Stimulated activated CD4-positive, alpha-beta T cell treated with anti-CD3 and anti-CD28 coated beads, Interleukin-15, amount 100 ng/mL, for 48 hours (primary cell): Measurements from ENCODE around the gene SALL1.

Experiments
- DNase-seq, 2 donors: peaks; one replicate each; pipeline ENCODE4 v3.0.0-alpha.2; 2020; ENCODE audit warnings: low read depth in 2 of 2

SALL1 gene

DNA sequence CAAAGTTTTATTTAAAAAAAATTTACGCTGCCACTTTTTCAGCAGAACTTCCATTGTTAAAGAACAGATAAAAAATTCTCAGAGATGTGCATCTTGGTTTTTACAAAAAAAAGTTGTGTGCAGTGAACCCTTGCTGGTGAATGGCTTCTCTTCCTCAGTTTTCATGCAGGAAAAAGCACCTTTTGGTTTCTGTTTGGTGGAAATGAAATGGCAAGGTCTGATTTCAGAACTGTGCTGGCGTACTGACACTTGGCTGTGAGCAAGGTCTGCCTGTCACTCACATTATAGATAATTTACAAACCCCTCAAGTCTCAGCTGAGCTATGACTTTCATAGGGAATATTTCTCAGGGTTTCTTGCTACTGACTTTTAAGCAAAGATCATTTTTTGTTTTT lies 5.7 kb upstream of the SALL1 start:
- no peak for DNase-seq

DNA sequence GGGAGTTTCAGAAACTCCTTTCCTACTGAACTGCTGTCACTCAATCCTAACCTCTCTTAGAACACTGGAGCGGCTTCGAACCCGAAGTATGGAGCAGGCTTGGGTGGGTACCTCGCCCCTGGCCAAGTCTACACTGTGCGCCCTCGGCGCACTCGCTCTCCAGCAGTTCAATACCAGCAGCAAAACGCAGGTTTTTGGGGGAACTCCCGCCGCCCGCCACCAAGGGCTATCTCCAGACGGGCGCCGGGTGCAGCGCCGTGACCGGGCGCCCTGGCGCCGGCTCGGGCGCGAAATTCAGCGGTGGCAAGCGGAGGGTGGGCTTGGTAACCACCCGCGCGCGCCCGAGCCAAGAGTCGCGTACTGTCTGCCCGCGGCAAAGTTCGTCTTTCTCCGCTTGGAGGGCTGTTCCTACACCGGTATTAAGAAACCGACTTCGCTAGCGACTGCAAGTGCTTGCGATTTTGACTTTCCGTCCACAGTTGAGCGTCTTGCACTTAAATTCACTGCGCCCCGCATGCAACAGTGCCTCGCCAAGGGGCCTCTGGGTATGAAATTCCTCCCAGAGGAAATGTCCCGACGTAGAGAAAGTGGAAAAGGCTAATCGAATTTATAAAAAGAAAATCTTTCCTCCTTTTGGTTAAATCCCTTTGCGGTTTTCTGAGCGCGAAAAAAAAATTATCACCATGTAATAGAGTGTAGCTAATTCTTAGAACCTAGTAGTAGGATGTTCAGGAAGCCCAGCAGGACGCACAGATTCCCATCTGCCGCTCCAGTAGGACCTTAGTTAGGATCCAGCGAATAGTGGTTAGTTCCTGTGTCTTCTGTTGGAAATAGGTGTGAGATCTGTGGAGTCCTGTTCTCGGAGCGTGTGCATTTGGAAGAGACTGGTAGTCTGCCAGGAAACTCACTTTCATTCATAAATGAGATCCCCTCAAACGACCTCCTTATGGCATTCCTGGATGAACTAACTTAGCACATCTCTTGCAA lies 5.0 kb upstream of the SALL1 start:
- DNase-seq, result no peak

DNA sequence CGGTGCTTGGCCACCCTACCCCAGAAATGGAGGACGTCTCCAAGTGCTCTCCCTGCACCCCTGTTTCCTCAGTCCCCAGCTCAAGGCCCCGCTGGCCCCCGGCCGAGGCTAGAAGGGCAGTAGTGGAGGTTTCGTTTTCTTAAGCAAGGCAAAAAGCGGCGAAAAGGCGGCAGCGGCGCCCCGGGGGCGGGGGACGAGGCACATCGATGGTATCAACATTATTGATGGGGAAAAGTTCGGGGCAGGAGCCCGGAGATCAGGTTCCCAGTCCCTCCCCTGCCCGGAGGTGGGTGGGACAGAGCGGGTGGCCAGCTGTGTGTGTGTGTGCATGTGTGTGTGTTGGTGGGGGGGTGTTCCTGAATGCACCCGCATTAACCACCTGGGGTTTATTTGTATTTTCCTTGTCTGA lies 4.1 kb upstream of the SALL1 start:
- no peak for DNase-seq

DNA sequence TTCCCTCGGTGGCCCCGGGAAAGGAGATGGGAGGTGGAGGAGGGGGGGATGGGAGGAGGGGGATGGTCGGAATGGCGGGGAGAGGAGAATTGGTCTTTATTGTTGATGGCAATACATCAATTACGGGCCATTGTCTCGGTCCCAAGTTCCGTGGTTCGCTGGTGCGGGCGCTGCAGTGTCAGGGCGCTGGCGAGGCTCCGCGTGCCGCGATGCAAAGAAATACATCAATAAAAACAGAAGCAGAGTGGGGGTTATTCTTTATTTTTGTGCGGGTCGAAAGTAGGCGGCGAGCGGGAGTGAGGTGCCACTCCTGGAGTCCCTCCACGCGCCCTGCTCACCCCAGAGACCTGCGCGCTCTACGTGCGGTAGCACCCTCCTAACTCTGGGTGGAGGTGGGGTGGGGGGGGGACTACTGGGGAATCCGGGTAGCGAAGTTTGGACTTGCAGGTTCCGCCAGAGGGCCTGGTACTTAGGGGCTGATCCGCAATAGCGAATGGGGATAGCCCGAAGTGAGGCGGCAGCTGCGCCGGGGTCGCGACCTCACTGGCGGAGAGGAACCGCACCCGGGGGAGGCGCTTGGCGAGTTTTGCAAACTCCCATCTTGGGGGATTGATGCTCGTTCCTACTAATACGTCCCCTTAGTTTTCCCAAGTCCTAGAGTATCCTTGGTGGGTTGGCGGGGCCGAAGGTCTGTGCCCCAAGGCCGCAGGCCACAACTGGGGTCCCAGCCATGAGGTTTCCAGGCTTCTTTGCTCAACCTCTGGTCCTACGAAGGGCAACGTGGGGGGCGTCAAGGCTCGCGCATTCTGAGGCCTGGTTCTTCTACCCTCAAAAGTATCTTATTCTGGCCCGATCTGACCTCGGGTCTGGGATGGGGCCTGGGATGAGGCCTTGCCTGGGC lies 3.5 kb upstream of the SALL1 start:
- DNase-seq, result no peak

- no peak for DNase-seq
Measured at GRCh38 chr16:51153577-51154031, 2.5 kb upstream of the SALL1 start.

- no peak for DNase-seq
Measured at GRCh38 chr16:51152691-51153576, 1.9 kb upstream of the SALL1 start.

- DNase-seq, result no peak
Measured at GRCh38 chr16:51151961-51152663, 1.0 kb upstream of the SALL1 start.

GRCh38 chr16:51151435-51151960 lies 428 bp upstream of the SALL1 start:
- DNase-seq, result no peak

DNA sequence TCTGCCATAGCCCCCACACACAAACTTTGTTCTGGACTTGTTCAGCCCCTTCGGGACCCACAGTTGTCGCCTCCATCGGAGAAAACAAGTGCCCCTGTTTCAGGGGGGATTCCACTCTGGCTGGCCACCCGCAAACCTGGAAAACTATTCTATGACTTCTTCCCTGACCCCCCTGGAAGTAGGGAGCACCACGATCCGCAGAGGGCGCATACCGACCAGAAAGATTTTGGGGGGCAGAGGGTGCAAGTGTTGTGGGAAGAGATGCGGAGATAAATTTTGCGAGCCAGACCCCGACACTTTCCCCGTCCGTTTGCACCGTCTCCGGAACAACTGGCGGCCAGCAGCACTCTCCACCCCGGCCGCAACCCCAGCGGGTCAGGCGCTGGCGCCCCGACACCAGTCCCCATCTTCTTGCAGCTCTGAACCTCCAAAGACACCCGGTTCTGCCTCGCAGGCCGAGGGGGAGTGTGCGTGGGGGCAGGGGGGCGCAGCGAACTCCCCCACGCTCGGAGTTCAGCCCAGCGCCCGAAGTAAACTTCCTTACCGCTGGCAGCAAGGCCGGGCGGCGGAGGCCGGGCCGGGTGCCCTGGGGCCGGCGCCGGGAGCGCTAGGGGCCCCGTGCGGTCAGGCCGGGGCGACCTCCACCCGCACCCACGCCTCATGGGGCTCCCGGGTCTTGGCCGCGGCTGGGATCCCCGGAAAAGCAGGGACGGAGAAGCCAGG lies 744 bp downstream of the SALL1 start:
- no peak for DNase-seq

DNA sequence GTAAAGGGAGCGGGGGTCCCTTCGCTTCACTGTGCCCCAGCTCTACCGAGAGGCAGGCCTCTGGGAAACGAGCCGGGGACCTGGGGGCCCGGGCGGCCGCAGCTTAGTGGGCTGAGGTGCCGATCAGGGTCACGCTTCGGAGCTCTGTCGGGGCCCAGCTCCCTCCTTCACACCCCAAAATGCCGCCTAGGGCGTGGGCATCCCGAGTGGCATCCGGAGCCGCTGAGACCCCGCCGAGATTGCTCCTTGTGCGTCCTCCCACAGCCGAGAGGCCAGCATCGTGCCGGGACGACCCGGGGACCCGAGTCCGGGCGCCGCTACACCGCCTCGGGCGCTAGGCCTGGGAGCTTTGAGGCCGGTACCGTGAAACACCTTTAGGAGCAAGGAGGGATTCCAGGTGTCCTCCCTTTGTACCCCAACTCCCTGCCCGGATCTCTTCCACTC lies 1.3 kb downstream of the SALL1 start:
- no peak for DNase-seq

DNA sequence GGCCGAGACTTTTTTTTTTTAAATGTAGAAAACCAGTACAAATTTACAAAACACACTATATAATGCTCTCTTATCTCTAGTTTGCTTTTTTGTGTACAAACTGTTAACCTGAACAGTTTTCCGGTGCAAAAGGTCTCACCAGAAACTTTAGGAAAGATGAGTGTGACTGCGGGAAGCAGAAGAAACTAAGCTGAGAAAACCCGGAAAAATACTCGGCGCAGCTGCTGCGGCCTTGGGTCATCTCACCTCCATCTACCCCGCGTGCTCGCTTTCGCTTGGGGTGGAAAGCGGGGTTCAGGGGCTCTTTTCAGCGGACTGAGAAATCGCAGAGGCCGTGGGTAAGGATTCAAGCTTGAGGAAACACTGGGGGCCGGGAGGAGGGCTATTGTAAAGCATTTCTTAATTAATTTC lies 1.8 kb downstream of the SALL1 start:
- DNase-seq, result no peak

GRCh38 chr16:51148678-51149228 lies 2.3 kb downstream of the SALL1 start:
- no peak for DNase-seq

GRCh38 chr16:51147776-51148677 lies 3.0 kb downstream of the SALL1 start:
- no peak for DNase-seq

DNA sequence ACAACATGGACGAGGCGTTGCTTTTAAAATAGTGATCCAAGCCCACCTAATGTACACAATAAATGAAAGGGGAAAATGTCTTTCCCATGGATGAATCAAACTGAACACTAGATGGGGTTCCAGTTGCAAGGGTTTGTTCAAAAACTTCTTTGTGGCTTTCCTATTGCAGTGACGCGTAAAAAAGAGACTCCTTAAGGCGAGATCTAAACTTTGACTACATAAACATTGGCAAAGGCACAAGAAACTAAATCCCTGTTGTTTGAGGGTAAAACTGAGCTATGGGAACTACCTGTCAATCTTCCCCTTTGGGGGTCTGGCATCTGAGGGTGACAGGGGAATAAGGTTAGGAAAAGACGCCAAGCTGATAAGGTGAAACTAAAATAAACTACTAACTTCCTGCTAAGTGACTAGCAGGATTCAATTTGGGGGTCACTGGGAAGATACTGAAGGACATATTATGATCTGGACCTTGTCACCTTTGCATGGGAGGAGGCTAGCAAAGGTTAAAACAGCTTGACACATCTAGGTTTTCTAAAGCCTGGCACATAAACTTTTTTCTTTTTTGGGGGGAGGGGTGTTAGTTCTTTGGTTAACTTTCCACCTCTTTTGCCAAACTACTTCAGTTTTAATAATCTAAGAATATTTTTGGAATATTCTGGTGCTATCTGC lies 4.7 kb downstream of the SALL1 start:
- DNase-seq, result no peak

DNA sequence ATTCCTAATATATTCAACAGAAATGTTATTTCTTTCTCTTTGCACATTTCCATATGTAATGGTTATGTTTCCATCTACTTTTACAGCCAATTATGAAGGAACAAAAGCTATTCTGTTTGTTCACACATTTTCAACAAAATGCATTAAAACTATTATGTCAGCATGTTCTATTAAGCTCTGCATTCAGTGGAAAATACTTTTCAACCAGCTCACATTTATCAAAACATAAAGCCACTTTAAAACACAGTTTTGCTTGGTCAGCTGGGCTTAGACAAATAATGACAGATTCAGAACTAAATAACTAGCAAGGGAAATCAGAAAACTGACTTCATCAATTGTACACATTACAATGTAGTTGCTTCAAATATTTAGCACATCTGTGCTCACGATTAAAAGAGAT lies 6.9 kb downstream of the SALL1 start:
- no peak for DNase-seq

GRCh38 chr16:51143196-51143977 lies 7.7 kb downstream of the SALL1 start:
- DNase-seq, result no peak

GRCh38 chr16:51141541-51141940 lies 9.5 kb downstream of the SALL1 start:
- no peak for DNase-seq
